ENCODE data around the gene CRADD.

The CRADD gene

GRCh38 chr12:93937812-93938211, 260.6 kb downstream of the CRADD start:
- TF ChIP-seq, protein P1, sequence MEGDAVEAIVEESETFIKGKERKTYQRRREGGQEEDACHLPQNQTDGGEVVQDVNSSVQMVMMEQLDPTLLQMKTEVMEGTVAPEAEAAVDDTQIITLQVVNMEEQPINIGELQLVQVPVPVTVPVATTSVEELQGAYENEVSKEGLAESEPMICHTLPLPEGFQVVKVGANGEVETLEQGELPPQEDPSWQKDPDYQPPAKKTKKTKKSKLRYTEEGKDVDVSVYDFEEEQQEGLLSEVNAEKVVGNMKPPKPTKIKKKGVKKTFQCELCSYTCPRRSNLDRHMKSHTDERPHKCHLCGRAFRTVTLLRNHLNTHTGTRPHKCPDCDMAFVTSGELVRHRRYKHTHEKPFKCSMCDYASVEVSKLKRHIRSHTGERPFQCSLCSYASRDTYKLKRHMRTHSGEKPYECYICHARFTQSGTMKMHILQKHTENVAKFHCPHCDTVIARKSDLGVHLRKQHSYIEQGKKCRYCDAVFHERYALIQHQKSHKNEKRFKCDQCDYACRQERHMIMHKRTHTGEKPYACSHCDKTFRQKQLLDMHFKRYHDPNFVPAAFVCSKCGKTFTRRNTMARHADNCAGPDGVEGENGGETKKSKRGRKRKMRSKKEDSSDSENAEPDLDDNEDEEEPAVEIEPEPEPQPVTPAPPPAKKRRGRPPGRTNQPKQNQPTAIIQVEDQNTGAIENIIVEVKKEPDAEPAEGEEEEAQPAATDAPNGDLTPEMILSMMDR (conservative IDR thresholded peaks at IDR 0.05; ENCODE audit: low read depth, low read length), result no peak
- no peak for DNase-seq (ENCODE audit: low read depth)
- H3K4me3 ChIP-seq (ENCODE audit: low read length), result no peak overlapping the region

GRCh38 chr12:93938317-93938716, 261.1 kb downstream of the CRADD start:
- TF ChIP-seq, protein P1 (conservative IDR thresholded peaks at IDR 0.05; ENCODE audit: low read depth, low read length), result no peak
- no peak for DNase-seq (ENCODE audit: low read depth)
- no peak overlapping the region for H3K4me3 ChIP-seq (ENCODE audit: low read length)

DNA sequence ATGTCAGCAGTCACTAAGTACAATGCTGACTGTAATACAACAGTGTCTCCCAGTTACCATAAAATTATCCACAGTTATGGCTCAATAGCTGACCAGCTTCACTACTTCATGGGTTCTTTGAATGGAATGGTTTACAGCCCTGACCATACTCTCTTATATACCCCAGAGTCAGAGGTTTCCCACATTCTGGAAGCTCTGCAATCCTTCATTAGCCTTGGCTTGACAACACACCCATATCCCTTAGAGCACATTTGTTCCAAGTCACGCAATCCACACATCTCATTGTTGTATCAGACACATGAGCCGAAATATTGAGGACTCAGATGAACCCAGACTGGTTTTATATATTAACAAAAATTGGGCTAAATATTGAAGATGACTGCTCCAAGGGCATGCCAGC, 261.8 kb downstream of the CRADD start:
- no peak overlapping the region for H3K4me3 ChIP-seq (ENCODE audit: low read length)
- TF ChIP-seq, protein P1 (conservative IDR thresholded peaks at IDR 0.05; ENCODE audit: low read depth, low read length), result no peak
- no peak for DNase-seq (ENCODE audit: low read depth)

- TF ChIP-seq, protein P1 (conservative IDR thresholded peaks at IDR 0.05; ENCODE audit: low read depth, low read length), result no peak
- H3K4me3 ChIP-seq (ENCODE audit: low read length), result no peak overlapping the region
Measured at GRCh38 chr12:93939641-93940325, 262.6 kb downstream of the CRADD start.

GRCh38 chr12:93943780-93944179, 266.6 kb downstream of the CRADD start:
- no peak for DNase-seq (ENCODE audit: low read depth)
- no peak overlapping the region for H3K4me3 ChIP-seq (ENCODE audit: low read length)
- TF ChIP-seq, protein P1 (conservative IDR thresholded peaks at IDR 0.05; ENCODE audit: low read depth, low read length), result no peak

More at GRCh38 chr12:93939641-93940325, 262.6 kb downstream of the CRADD start:
- no peak for DNase-seq (ENCODE audit: low read depth)

- no peak overlapping the region for H3K4me3 ChIP-seq (ENCODE audit: low read length)
- TF ChIP-seq, protein P1 (conservative IDR thresholded peaks at IDR 0.05; ENCODE audit: low read depth, low read length), result no peak
- no peak for DNase-seq (ENCODE audit: low read depth)
Measured at GRCh38 chr12:93944201-93944600, 267.0 kb downstream of the CRADD start.
